Body of pancreas (tissue), 4 donors: ENCODE measurements around the gene KHNYN. TPM values are rescaled to one million over a fixed set of nuclear protein-coding genes. Genes with fewer than 3 reads are reported as not detected.
"Not testable (repeated sequence)": the region's sequence is repeated elsewhere in the genome, so short reads cannot be mapped to it uniquely, and the experiment has no call there.

Source experiments
- ATAC-seq: fragments of 150-250 bp; one replicate; pipeline ENCODE4 v1.9.1; 2016
- DNase-seq, 4 donors: peaks; one replicate each; pipeline ENCODE4 v3.0.0-alpha.2; 2019
- H3K27ac ChIP-seq, 4 donors: fragments of 200-600 bp; sonication (generic); 1 replicate in 3 of 4; 2 replicates in 1 of 4; pipeline versions ENCODE4 v1.5.1 to v1.6.1; 2016 to 2019; ENCODE audit warnings: mild to moderate bottlenecking in 1 of 4, mixed read lengths in 1 of 4, moderate library complexity in 1 of 4
- H3K27me3 ChIP-seq, 2 donors: fragments of 200-600 bp; sonication (generic); one replicate each; pipeline ENCODE4 v1.6.0; 2016; ENCODE audit warnings: mild to moderate bottlenecking in 1 of 2
- H3K36me3 ChIP-seq, 2 donors: fragments of 200-600 bp; sonication (generic); replicated peaks in 1 of 2; 2 replicates each; pipeline ENCODE4 v1.5.1; 2016; ENCODE audit warnings: low read depth in 2 of 2; ENCODE audit not compliant: insufficient read depth in 1 of 2
- H3K4me1 ChIP-seq: fragments of 200-600 bp; sonication (generic); one replicate; pipeline ENCODE4 v1.6.0; 2016
- H3K4me3 ChIP-seq, 2 donors: fragments of 200-600 bp; sonication (generic); 1 replicate in 1 of 2; 2 replicates in 1 of 2; pipeline ENCODE4 v1.5.1; 2016 to 2019
- H3K9me3 ChIP-seq, 3 donors: fragments of 200-600 bp; sonication (generic); 1 replicate in 2 of 3; 2 replicates in 1 of 3; pipeline ENCODE4 v1.5.1; 2016
- POLR2A ChIP-seq, 3 donors: fragments of 450-650 bp; IDR thresholded peaks; one replicate each; pipeline ENCODE4 v1.6.1; 2016; ENCODE audit warnings: antibody characterized with exemption in 3 of 3, mild to moderate bottlenecking in 2 of 3
- WGBS, 2 donors: methylation state at CpG; one replicate each; pipeline ENCODE4 v1.1.5; 2017; 5-methylcytosine and 5-hydroxymethylcytosine counted together
- intact Hi-C: fragments of 100-400 bp; cut with DNase I; formaldehyde crosslinking; loops from one replicate; pipeline ENCODE4 v1.15.1; 2023
- total RNA-seq, 2 donors: library from RNA; depleted of rRNA; stranded (reverse); fragments of >200 nt; gene quantifications; one replicate each; pipeline ENCODE4 v1.1.0, GENCODE V29; 2016
- TF ChIP-seq, protein P1 (sequence below), 7 experiments: fragments of 450-650 bp in 4 of 7; fragments of 200-600 bp in 3 of 7; sonication (generic) in 3 of 7; IDR thresholded peaks; one replicate each; pipeline ENCODE4 v1.5.1; 2016 to 2019; ENCODE audit warnings: antibody characterized with exemption in 7 of 7

Gene KHNYN
- total RNA-seq, 2 donors from 2014 or later = 43.8 TPM

DNA sequence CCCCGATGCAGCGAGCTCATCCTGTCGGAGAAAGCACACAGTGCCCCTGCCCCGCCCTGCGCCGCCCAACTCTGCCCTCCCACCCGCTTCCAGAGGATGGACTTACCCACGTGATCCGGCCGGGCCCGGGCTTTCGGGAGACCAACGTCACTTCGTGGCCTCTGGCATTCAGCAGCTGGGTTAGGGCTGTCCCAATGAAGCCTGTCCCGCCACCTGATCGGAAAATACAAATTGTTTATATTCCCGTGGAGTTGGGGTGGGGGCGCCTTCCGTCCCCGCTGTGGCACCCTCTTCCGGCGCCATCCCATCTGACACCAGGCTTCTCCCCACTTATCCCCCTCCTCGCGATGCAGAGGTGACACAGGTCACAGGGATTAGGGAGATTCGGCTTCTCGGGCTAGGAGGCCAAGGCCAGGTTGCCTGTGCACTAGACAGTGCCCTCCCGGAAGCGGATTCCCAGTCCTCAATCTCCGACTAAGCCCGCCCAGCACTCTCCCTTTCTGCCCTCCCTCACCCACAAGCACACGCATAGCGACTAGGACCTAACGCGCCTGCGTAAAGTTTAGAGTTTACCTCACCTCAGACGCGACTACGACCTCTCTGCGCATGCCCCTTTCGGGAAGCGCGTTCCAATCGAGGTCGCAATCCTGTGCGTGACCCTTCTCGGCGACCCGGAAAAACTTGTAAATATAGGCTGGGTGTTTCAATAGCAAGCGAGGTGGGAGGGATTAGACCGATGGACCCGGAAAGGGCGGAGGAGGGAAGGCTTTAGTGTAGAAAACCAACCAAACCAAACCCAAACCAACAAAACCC is 12.7 kb downstream of the KHNYN start, which contains the start of gene SDR39U1:
Gene SDR39U1, minus strand, starts transcription at position 537 of the 813 bp plus-strand sequence. Its CDS starts 7 bp downstream, at position 530.
- DNase-seq (peak; percentile 97 to 99 (median 98)), ATAC-seq (peak; percentile 98)
- Histone ChIP-seq H3K9me3 (no peaks in the 10 kb centered on the region), H3K4me3 (peak within 1 kb of the TSS; percentile 30 to 73), H3K4me1 (peaks cover 31% of the 10 kb centered on the region), H3K36me3 (peaks cover 0 to 4% of the 10 kb centered on the region in 2 donors), H3K27me3 (no peaks in the 10 kb centered on the region), H3K27ac (peak within 1 kb of the TSS; percentile 95 to 99 (median 98))
- TF ChIP-seq POLR2A (IDR thresholded peaks at IDR 0.05) = peak; percentile 93 to 98 (median 98)
- TF ChIP-seq, protein P1, sequence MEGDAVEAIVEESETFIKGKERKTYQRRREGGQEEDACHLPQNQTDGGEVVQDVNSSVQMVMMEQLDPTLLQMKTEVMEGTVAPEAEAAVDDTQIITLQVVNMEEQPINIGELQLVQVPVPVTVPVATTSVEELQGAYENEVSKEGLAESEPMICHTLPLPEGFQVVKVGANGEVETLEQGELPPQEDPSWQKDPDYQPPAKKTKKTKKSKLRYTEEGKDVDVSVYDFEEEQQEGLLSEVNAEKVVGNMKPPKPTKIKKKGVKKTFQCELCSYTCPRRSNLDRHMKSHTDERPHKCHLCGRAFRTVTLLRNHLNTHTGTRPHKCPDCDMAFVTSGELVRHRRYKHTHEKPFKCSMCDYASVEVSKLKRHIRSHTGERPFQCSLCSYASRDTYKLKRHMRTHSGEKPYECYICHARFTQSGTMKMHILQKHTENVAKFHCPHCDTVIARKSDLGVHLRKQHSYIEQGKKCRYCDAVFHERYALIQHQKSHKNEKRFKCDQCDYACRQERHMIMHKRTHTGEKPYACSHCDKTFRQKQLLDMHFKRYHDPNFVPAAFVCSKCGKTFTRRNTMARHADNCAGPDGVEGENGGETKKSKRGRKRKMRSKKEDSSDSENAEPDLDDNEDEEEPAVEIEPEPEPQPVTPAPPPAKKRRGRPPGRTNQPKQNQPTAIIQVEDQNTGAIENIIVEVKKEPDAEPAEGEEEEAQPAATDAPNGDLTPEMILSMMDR (IDR thresholded peaks at IDR 0.05) = peak in 2 of 7 experiments; percentile 7 to 13
- WGBS, 2 donors = 0% methylated on average over 34 to 52 of the region's 52 CpGs
- intact Hi-C loops = no loop called here

DNA sequence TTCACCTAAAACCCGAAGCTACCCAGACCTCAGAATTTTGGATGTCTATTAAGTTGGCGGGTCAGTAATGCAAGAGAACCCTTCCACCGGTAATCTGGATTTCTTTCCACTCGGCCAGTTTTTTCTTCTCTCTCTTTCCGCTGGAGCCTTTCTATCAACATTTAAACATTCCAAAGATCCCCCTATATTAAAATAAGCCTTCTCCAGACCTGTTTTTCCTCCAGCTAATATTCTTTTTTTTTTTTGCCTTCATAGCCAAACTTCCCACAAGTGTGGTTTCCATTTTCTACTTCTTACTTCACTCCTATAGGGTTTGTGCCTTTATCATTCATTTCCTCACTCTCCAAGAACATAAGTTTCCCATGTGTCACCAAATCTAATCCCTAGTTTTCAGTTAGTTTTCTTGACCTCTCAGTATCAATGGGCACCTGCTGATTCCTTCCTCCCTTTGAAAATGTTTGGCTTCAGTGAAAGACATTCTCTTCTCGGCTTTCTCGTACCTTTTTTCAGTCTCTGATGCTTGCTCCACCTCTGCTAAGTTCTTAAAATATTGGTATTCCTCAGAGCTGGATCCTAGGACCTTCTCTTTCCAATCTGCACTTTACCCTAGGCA is 13.4 kb downstream of the KHNYN start:
- ATAC-seq (no peak), DNase-seq (no peak)
- no peak for TF ChIP-seq POLR2A (IDR thresholded peaks at IDR 0.05)
- TF ChIP-seq, protein P1 (IDR thresholded peaks at IDR 0.05) = no peak
- Histone ChIP-seq H3K27ac (peak overlapping the region; percentile 95 to 99 (median 98)), H3K9me3 (no peaks in the 10 kb centered on the region), H3K36me3 (peaks cover 0 to 3% of the 10 kb centered on the region in 2 donors), H3K27me3 (no peaks in the 10 kb centered on the region), H3K4me3 (peak overlapping the region; percentile 21 to 30), H3K4me1 (peaks cover 31% of the 10 kb centered on the region)
- intact Hi-C loops = no loop called here
- 2 to 3% methylated on average over 6 to 7 of the region's 7 CpGs for whole genome bisulfite sequencing, 2 donors

DNA sequence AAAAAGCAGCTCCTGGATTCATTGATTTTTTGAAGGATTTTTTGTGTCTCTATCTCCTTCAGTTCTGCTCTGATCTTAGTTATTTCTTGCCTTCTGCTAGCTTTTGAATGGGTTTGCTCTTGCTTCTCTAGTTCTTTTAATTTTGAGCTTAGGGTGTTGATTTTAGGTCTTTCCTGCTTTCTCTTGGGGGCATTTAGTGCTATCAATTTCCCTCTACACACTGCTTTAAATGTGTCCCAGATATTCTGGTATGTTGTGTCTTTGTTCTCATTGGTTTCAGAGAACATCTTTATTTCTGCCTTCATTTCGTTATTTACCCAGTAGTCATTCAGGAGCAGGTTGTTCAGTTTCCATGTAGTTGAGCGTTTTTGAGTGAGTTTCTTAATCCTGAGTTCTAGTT is 21.1 kb downstream of the KHNYN start:
- H3K27me3 ChIP-seq, H3K27ac ChIP-seq, H3K4me3 ChIP-seq, H3K36me3 ChIP-seq, DNase-seq, H3K9me3 ChIP-seq, intact Hi-C loops, H3K4me1 ChIP-seq, ATAC-seq: not testable (repeated sequence)
- 84 to 89% methylated on average over 2 of the region's 2 CpGs for WGBS, 2 donors

DNA sequence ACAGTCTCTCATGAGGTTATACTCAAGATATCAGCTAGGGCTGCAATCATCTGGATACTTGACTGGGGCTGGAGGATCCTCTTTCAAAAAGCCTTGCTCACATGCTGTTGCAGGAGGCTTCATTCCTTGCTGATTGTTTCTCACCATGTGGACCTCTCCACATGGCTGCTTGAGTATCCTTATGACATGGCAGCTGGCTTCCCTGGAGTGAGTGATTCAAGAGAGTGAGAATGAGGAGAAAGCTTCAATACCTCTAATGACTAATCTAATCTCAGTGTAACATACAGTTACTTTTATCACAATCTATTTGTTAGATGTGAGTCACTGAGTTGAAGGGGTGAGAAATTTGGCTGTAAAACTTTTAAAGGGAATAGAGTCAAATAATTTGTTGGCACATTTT is 27.2 kb downstream of the KHNYN start:
- Histone ChIP-seq H3K4me3 (no peak overlapping the region), H3K27ac (no peak overlapping the region), H3K27me3 (no peaks in the 10 kb centered on the region), H3K9me3 (no peaks in the 10 kb centered on the region), H3K4me1 (no peaks in the 10 kb centered on the region), H3K36me3 (no peaks in the 10 kb centered on the region)
- intact Hi-C loops = no loop called here
- DNase-seq (no peak), ATAC-seq (no peak)
- TF ChIP-seq POLR2A (IDR thresholded peaks at IDR 0.05) = no peak

DNA sequence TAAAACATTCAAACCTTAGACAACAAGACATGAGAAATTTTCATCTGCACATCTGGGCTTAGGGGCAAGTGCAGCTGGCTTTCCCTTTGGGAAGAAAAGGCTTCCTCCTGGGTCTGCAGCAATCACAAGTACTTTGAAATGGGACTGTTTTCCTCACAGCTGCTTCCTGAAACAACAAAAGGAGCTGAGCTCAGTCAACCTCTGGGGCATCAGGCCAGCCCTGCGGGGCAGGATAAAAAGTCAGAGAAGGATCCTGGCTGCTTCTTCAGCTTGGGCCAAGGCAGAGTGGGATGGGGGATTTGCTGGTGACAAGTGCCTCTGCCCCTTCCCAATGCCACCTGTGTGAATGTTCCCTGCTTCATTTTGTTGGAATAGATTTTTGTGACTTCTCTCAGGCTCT is 29.0 kb downstream of the KHNYN start:
- intact Hi-C loops = no loop called here
- no peaks in the 10 kb centered on the region for H3K27me3 ChIP-seq
- WGBS, 2 donors = 100% methylated on average over 1 of the region's 1 CpG
- H3K4me3 ChIP-seq = no peak overlapping the region
- ATAC-seq (no peak), DNase-seq (no peak)
- no peaks in the 10 kb centered on the region for H3K36me3 ChIP-seq
- no peak for TF ChIP-seq POLR2A (IDR thresholded peaks at IDR 0.05)
- TF ChIP-seq, protein P1 (IDR thresholded peaks at IDR 0.05) = no peak
- no peaks in the 10 kb centered on the region for H3K9me3 ChIP-seq
- no peaks in the 10 kb centered on the region for H3K4me1 ChIP-seq
- H3K27ac ChIP-seq = no peak overlapping the region
